T-helper 1 cell treated with Interleukin-12 subunit alpha and Interleukin-12 subunit beta and Interleukin-4 antibody, amounts not matched to agents 30 μg/mL and 1 μg/mL, for 36 hours (primary cell): ENCODE results near the gene EVPLL.
"Not testable (repeated sequence)": the region's sequence is repeated elsewhere in the genome, so short reads cannot be mapped to it uniquely, and the experiment has no call there.

ENCODE experiments used
- H3K27ac Mint-ChIP-seq: one replicate; pipeline ENCODE4 v1.8.0; 2021; ENCODE audit warnings: mild to moderate bottlenecking, mixed read lengths
- H3K27me3 Mint-ChIP-seq: one replicate; pipeline ENCODE4 v1.8.0; 2021; ENCODE audit warnings: low read depth, mixed read lengths
- H3K36me3 Mint-ChIP-seq: one replicate; pipeline ENCODE4 v1.8.0; 2021; ENCODE audit warnings: low read depth, mixed read lengths
- H3K4me1 Mint-ChIP-seq: one replicate; pipeline ENCODE4 v1.8.0; 2021; ENCODE audit warnings: low read depth, mixed read lengths
- H3K4me3 Mint-ChIP-seq: one replicate; pipeline ENCODE4 v1.8.0; 2021; ENCODE audit warnings: mild to moderate bottlenecking, moderate library complexity, mixed read lengths
- H3K9me3 Mint-ChIP-seq: one replicate; pipeline ENCODE4 v1.8.0; 2021; ENCODE audit warnings: mixed read lengths

EVPLL gene

GRCh38 chr17:18426639-18427038 lies 49.1 kb downstream of the EVPLL start:
- H3K4me1 Mint-ChIP-seq, H3K27ac Mint-ChIP-seq, H3K36me3 Mint-ChIP-seq, H3K9me3 Mint-ChIP-seq, H3K4me3 Mint-ChIP-seq, H3K27me3 Mint-ChIP-seq: not testable (repeated sequence)

GRCh38 chr17:18432206-18432605 lies 54.6 kb downstream of the EVPLL start:
- not testable (repeated sequence) for H3K4me1 Mint-ChIP-seq, H3K36me3 Mint-ChIP-seq, H3K27ac Mint-ChIP-seq, H3K4me3 Mint-ChIP-seq, H3K9me3 Mint-ChIP-seq, H3K27me3 Mint-ChIP-seq
